ENCODE data around the gene SERBP1. TPM values are rescaled to one million over a fixed set of nuclear protein-coding genes. Genes with fewer than 3 reads are reported as not detected.

Gene SERBP1
- total RNA-seq, 1 experiment from 2014 or later, result 230 TPM

DNA sequence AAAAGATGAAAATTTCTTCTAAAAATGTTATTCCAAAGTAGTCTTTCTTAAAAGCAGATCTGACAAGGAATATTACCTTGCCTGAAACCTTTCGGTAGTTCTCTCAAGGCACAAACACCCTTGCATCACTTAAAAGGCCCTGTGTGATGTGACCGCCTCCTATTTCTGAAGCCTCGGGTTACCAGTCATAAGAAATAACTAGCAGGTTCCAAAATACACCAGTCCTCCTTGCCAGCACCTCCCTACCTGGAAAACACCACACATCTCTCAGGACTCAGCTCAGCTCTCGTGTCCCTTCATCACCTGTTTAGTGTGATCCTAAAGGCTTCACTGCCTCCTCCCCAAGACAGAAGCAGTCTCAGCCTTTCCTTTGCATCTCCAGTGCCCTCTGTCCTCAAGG is 35.7 kb downstream of the SERBP1 start:
- no peak for ATAC-seq
- in situ Hi-C loops (cut with HindIII; ENCODE audit: low pct_unique_long_range_greater_than_20kb, low sequenced_read_pairs), result no loop called here
- intact Hi-C loops (cut with micrococcal nuclease; ENCODE audit: unreplicated experiment), result no loop called here
- no peak for DNase-seq (ENCODE audit: low read depth, low spot score)
- Histone ChIP-seq H3K36me3 (ENCODE audit: control insufficient read depth, insufficient read depth, low read length) (no peaks in the 10 kb centered on the region), H3K4me1 (ENCODE audit: control insufficient read depth, insufficient read depth, low read length) (no peaks in the 10 kb centered on the region), H3K4me3 (ENCODE audit: low read depth in 2 of 2, low read length in 2 of 2) (no peak overlapping the region), H3K9me3 (ENCODE audit: control insufficient read depth, insufficient read depth, low read depth, low read length) (no peaks in the 10 kb centered on the region), H3K27ac (ENCODE audit: low read length) (no peak overlapping the region), H3K27me3 (ENCODE audit: control insufficient read depth, insufficient read depth, low read length) (no peaks in the 10 kb centered on the region)
- no TSS peak for BruUV-seq (replicated peaks)
- no peak for TF ChIP-seq SIN3A (IDR thresholded peaks at IDR 0.05; ENCODE audit: borderline replicate concordance, insufficient read depth, low read depth, low read length)
- TF ChIP-seq POLR2AphosphoS5 (IDR thresholded peaks at IDR 0.05; ENCODE audit: low read depth, low read length), result no peak
- TF ChIP-seq, protein P1, sequence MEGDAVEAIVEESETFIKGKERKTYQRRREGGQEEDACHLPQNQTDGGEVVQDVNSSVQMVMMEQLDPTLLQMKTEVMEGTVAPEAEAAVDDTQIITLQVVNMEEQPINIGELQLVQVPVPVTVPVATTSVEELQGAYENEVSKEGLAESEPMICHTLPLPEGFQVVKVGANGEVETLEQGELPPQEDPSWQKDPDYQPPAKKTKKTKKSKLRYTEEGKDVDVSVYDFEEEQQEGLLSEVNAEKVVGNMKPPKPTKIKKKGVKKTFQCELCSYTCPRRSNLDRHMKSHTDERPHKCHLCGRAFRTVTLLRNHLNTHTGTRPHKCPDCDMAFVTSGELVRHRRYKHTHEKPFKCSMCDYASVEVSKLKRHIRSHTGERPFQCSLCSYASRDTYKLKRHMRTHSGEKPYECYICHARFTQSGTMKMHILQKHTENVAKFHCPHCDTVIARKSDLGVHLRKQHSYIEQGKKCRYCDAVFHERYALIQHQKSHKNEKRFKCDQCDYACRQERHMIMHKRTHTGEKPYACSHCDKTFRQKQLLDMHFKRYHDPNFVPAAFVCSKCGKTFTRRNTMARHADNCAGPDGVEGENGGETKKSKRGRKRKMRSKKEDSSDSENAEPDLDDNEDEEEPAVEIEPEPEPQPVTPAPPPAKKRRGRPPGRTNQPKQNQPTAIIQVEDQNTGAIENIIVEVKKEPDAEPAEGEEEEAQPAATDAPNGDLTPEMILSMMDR (IDR thresholded peaks at IDR 0.05), result no peak
- CTCF ChIA-PET, result no interaction called here
- POLR2A ChIA-PET, result no interaction called here

DNA sequence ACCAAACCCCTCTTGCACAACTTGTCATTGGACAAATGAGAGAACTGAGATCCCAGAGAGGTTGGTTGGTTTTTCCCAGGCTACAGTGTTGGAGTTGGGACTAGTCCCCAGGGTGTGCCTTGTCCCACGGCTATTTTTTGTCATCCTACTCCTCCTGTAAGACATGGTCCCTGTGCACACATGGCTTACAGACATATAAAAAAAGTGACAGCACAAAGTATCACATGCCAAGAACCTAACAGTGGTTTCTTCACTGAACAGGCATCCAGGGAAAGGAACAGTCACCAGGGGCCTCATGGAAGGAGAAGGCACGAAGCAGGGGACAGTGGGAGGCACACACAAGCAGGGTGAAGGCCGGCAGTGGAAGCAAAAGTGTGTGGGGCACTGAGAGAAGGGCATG is 36.5 kb downstream of the SERBP1 start:
- ATAC-seq (no peak), DNase-seq (ENCODE audit: low read depth, low spot score) (no peak)
- in situ Hi-C loops (cut with HindIII; ENCODE audit: low pct_unique_long_range_greater_than_20kb, low sequenced_read_pairs), result no loop called here
- TF ChIP-seq TCF7L2 (IDR thresholded peaks at IDR 0.05; ENCODE audit: low read depth, low read length) (no peak), POLR2AphosphoS5 (IDR thresholded peaks at IDR 0.05; ENCODE audit: low read depth, low read length) (no peak), SIN3A (IDR thresholded peaks at IDR 0.05; ENCODE audit: borderline replicate concordance, insufficient read depth, low read depth, low read length) (no peak)
- TF ChIP-seq, protein P2, sequence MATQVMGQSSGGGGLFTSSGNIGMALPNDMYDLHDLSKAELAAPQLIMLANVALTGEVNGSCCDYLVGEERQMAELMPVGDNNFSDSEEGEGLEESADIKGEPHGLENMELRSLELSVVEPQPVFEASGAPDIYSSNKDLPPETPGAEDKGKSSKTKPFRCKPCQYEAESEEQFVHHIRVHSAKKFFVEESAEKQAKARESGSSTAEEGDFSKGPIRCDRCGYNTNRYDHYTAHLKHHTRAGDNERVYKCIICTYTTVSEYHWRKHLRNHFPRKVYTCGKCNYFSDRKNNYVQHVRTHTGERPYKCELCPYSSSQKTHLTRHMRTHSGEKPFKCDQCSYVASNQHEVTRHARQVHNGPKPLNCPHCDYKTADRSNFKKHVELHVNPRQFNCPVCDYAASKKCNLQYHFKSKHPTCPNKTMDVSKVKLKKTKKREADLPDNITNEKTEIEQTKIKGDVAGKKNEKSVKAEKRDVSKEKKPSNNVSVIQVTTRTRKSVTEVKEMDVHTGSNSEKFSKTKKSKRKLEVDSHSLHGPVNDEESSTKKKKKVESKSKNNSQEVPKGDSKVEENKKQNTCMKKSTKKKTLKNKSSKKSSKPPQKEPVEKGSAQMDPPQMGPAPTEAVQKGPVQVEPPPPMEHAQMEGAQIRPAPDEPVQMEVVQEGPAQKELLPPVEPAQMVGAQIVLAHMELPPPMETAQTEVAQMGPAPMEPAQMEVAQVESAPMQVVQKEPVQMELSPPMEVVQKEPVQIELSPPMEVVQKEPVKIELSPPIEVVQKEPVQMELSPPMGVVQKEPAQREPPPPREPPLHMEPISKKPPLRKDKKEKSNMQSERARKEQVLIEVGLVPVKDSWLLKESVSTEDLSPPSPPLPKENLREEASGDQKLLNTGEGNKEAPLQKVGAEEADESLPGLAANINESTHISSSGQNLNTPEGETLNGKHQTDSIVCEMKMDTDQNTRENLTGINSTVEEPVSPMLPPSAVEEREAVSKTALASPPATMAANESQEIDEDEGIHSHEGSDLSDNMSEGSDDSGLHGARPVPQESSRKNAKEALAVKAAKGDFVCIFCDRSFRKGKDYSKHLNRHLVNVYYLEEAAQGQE (IDR thresholded peaks at IDR 0.05; ENCODE audit: insufficient read depth in 1 of 2, low read depth in 2 of 2, low read length in 1 of 2), result no peak
- TF ChIP-seq, protein P1 (IDR thresholded peaks at IDR 0.05), result no peak
- Histone ChIP-seq H3K9me3 (ENCODE audit: control insufficient read depth, insufficient read depth, low read depth, low read length) (no peaks in the 10 kb centered on the region), H3K27ac (ENCODE audit: low read length) (no peak overlapping the region), H3K36me3 (ENCODE audit: control insufficient read depth, insufficient read depth, low read length) (no peaks in the 10 kb centered on the region), H3K4me1 (ENCODE audit: control insufficient read depth, insufficient read depth, low read length) (no peaks in the 10 kb centered on the region), H3K27me3 (ENCODE audit: control insufficient read depth, insufficient read depth, low read length) (no peaks in the 10 kb centered on the region), H3K4me3 (ENCODE audit: low read depth in 2 of 2, low read length in 2 of 2) (no peak overlapping the region)
- BruUV-seq (replicated peaks), result no TSS peak
- ChIA-PET POLR2A (no interaction called here), CTCF (no interaction called here)
- intact Hi-C loops (cut with micrococcal nuclease; ENCODE audit: unreplicated experiment), result no loop called here

Measured in Panc1 (cell line).